HS-27A (cell line): ENCODE measurements around the gene DRC1.

Source experiments
- DNase-seq: peaks from one replicate; pipeline ENCODE4 v3.0.0-alpha.2; 2012; ENCODE audit warnings: low read depth, missing footprints

DRC1 gene

DNA sequence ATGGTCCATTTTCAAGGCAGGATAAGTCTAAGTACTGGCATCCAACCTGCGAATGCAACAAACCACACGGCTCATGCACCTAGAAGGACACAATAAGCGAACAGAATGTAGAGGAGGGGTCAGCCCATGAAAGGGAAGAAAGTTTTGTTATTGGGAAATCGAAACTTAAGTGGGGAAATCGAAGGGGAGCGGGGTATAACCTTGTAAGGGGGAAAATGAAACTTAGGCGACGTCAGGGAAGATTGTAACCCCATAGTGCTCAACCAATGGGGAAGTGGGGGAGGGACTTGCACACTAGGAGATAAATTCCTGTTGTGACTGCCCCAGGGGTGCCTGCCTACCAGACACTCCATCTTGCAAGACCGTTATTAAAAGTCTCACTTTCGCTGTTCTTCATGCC lies 91.8 kb downstream of the DRC1 start:
- DNase-seq: no peak

GRCh38 chr2:26494199-26494598 lies 92.5 kb downstream of the DRC1 start:
- DNase-seq: no peak

GRCh38 chr2:26494891-26495290 lies 93.2 kb downstream of the DRC1 start:
- DNase-seq: no peak

DNA sequence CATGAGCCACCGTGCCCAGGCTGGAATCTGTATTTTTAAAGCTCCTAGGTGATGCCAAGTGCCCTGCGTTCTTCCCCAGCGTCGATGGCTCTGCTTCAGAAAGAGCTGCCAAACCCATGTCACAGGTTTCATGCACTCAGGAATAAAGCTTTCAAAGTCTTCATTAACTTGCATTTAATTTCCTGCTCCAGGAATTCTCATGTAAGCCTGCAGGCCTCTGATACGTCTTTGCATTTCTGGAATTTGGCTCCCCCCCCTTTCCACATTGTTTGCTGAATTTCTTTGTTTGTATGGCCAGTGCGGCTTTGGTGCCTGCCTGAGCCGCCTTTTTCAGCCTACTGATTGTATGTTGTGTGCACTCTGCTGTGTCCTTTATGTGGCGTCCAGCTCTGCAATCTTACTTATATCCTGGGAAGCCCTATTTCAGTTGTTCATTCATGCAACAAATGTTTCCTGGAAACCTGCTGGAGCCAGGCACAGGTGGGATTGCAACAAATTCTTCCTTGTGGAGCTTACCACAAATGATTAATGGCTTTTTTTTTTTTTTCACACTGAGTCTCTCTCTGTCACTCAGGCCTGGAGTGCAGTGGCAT lies 94.1 kb downstream of the DRC1 start:
- DNase-seq: no peak

GRCh38 chr2:26500406-26500805 lies 98.7 kb downstream of the DRC1 start:
- DNase-seq: no peak

GRCh38 chr2:26503231-26503880 lies 101.6 kb downstream of the DRC1 start:
- DNase-seq: no peak

DNA sequence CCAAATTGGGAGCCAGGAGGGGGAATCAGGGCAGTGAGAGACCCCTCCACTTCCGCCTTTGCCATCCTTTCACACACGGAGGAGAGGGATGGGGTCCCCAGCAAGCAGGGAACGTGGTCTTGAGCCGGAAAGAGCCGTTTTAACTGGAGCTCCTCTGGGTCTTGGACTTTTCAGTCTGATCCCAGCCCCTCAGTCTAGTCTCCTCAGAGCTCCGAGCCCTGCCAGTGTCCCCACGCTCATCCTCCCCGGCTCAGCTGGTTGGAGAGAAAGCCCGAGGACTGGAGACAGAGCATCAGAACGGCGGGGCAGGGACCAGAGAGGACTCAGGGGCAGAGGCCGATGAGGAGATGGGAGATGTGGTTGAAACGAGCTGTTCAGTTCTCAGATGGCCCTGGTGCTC lies 102.3 kb downstream of the DRC1 start:
- DNase-seq: no peak

GRCh38 chr2:26506279-26506678 lies 104.6 kb downstream of the DRC1 start:
- no peak for DNase-seq
